ENCODE data around the gene ATG14. TPM values are rescaled to one million over a fixed set of nuclear protein-coding genes. Genes with fewer than 3 reads are reported as not detected.

ATG14 gene
- total RNA-seq, 2 experiments from 2014 or later: 4.1 to 4.7 TPM

GRCh38 chr14:55404173-55404854, 7.3 kb downstream of the ATG14 start:
- no peaks in the 10 kb centered on the region for H3K9me2 ChIP-seq (ENCODE audit: insufficient read depth, low read length)
- peaks cover 6% of the 10 kb centered on the region; the same call in 1 of the 2 replicates for H4K20me1 ChIP-seq (ENCODE audit: insufficient read depth, low read length)
- no peaks in the 10 kb centered on the region for H3K79me2 ChIP-seq (ENCODE audit: insufficient read depth, low read depth, low read length)
- BruUV-seq (replicated peaks): no TSS peak
- no peak overlapping the region for H2AFZ ChIP-seq (ENCODE audit: low read length)
- no peak overlapping the region for H3K4me2 ChIP-seq (ENCODE audit: low read length)
- DNase-seq (ENCODE audit: low spot score): no peak
- intact Hi-C loops (cut with micrococcal nuclease; ENCODE audit: unreplicated experiment): no loop called here
- CTCF ChIA-PET (ENCODE audit: unreplicated experiment): no interaction called here
- H3K9me3 ChIP-seq (ENCODE audit: low read length): no peaks in the 10 kb centered on the region
- no peaks in the 10 kb centered on the region for H3K36me3 ChIP-seq (ENCODE audit: insufficient read depth, low read length)
- no peaks in the 10 kb centered on the region for H3K4me1 ChIP-seq (ENCODE audit: insufficient read depth, low read length, poor library complexity, severe bottlenecking)
- H3K27ac ChIP-seq (ENCODE audit: low read depth, low read length, poor library complexity, severe bottlenecking): no peak overlapping the region
- POLR2A ChIA-PET: no interaction called here
- TF ChIP-seq CTCF (conservative IDR thresholded peaks at IDR 0.05; ENCODE audit: low read length): no peak
- no peak for TF ChIP-seq EZH2phosphoT487 (IDR thresholded peaks at IDR 0.05; ENCODE audit: borderline replicate concordance, low read depth, low read length)
- H3K4me3 ChIP-seq (ENCODE audit: low read depth, low read length, poor library complexity, severe bottlenecking): no peak overlapping the region

- intact Hi-C loops (cut with micrococcal nuclease; ENCODE audit: unreplicated experiment): no loop called here
- ChIA-PET CTCF (ENCODE audit: unreplicated experiment) (no interaction called here), POLR2A (no interaction called here)
- Histone ChIP-seq H3K4me2 (ENCODE audit: low read length) (no peak overlapping the region), H2AFZ (ENCODE audit: low read length) (no peak overlapping the region), H3K9me3 (ENCODE audit: low read length) (no peaks in the 10 kb centered on the region), H3K36me3 (ENCODE audit: insufficient read depth, low read length) (no peaks in the 10 kb centered on the region), H3K9me2 (ENCODE audit: insufficient read depth, low read length) (no peaks in the 10 kb centered on the region), H3K4me3 (ENCODE audit: low read depth, low read length, poor library complexity, severe bottlenecking) (no peak overlapping the region), H3K4me1 (ENCODE audit: insufficient read depth, low read length, poor library complexity, severe bottlenecking) (no peaks in the 10 kb centered on the region), H3K27ac (ENCODE audit: low read depth, low read length, poor library complexity, severe bottlenecking) (no peak overlapping the region), H4K20me1 (ENCODE audit: insufficient read depth, low read length) (peaks cover 6% of the 10 kb centered on the region; the same call in 1 of the 2 replicates), H3K79me2 (ENCODE audit: insufficient read depth, low read depth, low read length) (no peaks in the 10 kb centered on the region)
- TF ChIP-seq CTCF (conservative IDR thresholded peaks at IDR 0.05; ENCODE audit: low read length): no peak
- no peak for TF ChIP-seq EZH2phosphoT487 (IDR thresholded peaks at IDR 0.05; ENCODE audit: borderline replicate concordance, low read depth, low read length)
- no peak for DNase-seq (ENCODE audit: low spot score)
- BruUV-seq (replicated peaks): no TSS peak
These were observed 9.9 kb downstream of the ATG14 start for GRCh38 chr14:55401751-55402150.

- ChIA-PET POLR2A (no interaction called here), CTCF (ENCODE audit: unreplicated experiment) (no interaction called here)
- Histone ChIP-seq H3K9me2 (ENCODE audit: insufficient read depth, low read length) (no peaks in the 10 kb centered on the region), H3K79me2 (ENCODE audit: insufficient read depth, low read depth, low read length) (no peaks in the 10 kb centered on the region), H4K20me1 (ENCODE audit: insufficient read depth, low read length) (0 out of 2 replicates have a peak, but pooled peaks cover 5% of the 10 kb centered on the region), H3K4me2 (ENCODE audit: low read length) (no peak overlapping the region), H3K4me3 (ENCODE audit: low read depth, low read length, poor library complexity, severe bottlenecking) (no peak overlapping the region), H3K9me3 (ENCODE audit: low read length) (no peaks in the 10 kb centered on the region), H2AFZ (ENCODE audit: low read length) (no peak overlapping the region), H3K27ac (ENCODE audit: low read depth, low read length, poor library complexity, severe bottlenecking) (no peak overlapping the region), H3K4me1 (ENCODE audit: insufficient read depth, low read length, poor library complexity, severe bottlenecking) (no peaks in the 10 kb centered on the region), H3K36me3 (ENCODE audit: insufficient read depth, low read length) (no peaks in the 10 kb centered on the region)
- TF ChIP-seq EZH2phosphoT487 (IDR thresholded peaks at IDR 0.05; ENCODE audit: borderline replicate concordance, low read depth, low read length) (no peak), CTCF (conservative IDR thresholded peaks at IDR 0.05; ENCODE audit: low read length) (no peak)
- intact Hi-C loops (cut with micrococcal nuclease; ENCODE audit: unreplicated experiment): no loop called here
- BruUV-seq (replicated peaks): no TSS peak
- DNase-seq (ENCODE audit: low spot score): no peak
These were observed 11.8 kb downstream of the ATG14 start for GRCh38 chr14:55399852-55400251.

Data from OCI-LY7 (cell line).